CD1c-positive myeloid dendritic cell (primary cell): ENCODE results near the gene PMS1.
"Not testable (repeated sequence)": the region's sequence is repeated elsewhere in the genome, so short reads cannot be mapped to it uniquely, and the experiment has no call there.

Experiments
- DNase-seq: peaks from one replicate; pipeline ENCODE4 v3.0.0-alpha.2; 2016; ENCODE audit errors: extremely low spot score

PMS1 gene

GRCh38 chr2:189865826-189866225 is 81.6 kb downstream of the PMS1 start:
- no peak for DNase-seq

- DNase-seq: no peak
Observed at GRCh38 chr2:189866296-189866695, 82.0 kb downstream of the PMS1 start.

- no peak for DNase-seq
Observed at GRCh38 chr2:189868896-189869295, 84.6 kb downstream of the PMS1 start.

DNA sequence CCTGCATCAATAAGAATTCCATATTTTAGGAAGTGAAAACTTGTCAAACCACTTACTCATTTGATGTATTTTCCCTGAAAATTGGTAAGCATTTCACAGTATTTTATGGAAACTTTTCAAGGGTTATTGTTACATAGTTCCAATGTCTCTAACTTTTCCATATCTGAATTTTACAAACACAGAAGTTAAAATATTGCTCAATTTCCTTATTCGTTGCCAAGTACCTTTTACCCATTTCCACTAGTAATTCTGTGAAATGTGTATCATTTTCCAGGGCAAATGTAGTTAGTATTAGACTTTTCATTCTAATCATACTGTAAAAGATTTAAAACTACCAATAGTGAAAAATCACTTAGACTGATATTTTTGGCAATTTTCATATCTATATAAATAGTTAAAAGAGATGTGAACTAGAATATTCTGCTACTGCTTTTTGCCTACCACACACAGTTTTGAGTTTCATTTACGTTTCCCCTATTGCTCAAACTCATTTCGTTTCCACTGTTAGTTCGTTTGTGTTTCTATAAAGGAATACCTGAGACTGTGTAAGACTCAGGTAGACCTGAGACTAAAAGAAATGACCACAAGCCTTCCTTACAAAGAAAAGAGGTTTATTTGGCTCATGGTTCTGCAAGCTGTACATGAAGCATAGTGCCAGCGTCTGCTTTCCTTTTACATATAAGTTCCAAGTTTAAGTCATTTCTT is 86.3 kb downstream of the PMS1 start:
- DNase-seq: peak; percentile 33

- DNase-seq: no peak
Observed at GRCh38 chr2:189873696-189874095, 89.4 kb downstream of the PMS1 start.

DNA sequence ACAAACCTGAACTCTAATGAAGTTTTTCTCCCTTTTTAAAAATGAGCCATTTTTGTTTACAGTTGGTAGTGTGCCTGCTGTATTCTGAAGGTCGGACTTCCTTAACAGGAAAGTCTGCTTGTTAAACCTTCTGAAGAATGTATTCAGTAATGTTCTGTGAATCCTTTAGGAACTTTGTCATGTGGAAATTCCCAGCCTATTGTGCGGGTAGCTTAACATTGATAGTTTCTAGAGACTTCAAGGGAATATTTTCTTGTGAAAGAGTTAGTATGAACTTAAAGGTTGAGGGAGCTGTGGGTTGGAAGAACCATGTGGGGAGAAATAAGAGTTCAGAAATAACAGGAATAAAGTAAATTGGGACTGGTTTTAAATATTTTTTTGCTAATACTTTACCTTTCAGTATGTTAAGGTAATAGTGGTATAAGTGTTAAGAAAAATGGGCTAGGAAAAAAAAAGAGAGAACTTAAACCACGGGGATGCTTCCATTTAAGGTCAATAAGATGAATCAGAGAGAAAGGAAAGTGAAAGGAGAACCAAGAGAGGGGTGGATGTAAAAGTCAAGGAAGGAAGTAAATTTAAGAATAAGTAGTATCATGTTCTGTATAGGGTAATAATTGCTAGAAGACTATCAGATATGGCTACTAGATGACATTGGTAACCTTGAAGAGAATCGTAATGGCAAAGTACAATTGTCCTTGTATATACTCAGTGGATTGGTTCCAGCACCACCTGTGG is 90.5 kb downstream of the PMS1 start:
- peak; percentile 35 for DNase-seq

DNA sequence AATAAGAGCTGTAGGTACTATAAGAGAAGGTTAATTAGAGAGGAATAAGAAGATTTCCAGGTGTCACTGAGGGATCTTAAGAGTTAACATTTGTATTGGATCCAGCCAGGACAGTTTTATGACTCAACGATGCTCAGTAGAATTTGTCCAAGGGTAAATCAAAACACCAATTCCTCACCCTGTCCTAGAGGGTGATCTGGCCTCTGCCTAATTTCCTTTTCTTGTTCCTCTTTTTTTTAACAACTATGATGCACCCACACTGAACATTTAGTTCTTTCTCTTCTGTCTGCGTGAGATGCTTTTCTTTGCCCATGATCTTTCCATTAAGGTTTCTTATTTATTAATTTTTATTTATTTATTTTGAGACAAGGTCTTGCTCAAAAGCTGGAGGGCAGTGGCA is 92.0 kb downstream of the PMS1 start:
- DNase-seq: peak; percentile 53

DNA sequence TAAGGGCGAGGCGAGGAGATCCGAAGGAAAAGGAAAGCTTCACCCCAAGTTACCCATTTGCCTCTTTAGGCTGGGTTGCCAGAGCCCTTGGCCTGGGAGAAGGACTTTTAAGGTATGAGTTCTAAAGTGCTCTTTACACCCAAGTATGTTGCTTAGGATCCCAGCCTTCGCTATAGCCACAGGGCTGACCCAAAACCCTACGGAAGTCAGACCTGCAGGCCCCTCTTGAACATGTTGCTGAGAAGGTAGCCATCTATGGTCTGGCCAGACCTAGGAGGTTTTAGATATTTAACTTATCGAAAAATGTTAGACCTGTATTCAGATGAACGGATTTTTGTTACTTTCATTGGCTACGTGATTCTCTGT is 95.4 kb downstream of the PMS1 start:
- no peak for DNase-seq

DNA sequence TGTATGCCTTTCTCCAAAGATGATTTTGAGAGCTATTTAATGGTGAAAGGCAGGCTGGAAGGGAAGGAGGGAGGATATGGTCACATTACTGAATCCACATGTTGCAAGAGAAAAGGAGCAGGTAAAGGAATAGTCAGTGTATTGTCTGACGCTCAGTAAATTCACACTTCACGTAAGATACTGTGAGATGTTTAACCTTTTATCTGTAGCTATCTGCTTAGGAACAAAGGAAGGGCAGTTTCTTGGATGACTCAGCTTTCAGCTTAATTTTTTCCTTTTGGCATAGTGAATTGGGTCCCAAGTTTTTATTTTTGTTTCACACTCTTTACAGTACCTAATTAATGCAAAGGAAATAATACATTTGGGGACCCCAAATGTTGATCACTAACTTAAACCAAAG is 96.2 kb downstream of the PMS1 start:
- no peak for DNase-seq

DNA sequence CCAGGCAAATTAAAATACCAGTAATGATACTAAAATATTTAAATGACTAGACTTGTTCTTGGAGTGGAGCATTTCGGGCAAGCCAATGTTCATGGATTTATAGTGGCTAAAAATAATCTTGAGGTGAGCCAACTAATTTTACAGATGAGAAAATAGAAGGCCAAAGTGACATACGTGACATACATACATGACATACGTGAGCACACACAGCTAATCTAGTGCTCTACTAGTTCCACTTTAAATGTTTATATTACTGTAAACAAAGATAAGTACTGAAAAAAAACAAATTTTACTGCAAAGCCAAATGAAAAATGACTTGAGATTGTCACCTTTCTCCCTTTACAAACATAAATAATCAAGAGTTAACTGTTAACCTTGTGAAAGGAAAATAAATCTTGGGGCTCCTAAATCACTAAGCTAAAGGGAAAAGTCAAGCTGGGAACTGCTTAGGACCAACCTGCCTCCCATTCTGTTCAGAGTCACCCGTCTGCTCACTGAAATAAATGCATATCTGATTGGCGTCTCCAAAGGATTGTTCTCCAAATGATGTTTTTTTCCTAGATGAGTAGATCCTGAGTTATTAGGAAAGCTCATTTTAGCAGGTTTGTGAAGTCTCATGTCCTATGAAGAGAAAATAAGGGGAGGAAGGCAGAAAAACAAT is 96.7 kb downstream of the PMS1 start:
- no peak for DNase-seq

DNA sequence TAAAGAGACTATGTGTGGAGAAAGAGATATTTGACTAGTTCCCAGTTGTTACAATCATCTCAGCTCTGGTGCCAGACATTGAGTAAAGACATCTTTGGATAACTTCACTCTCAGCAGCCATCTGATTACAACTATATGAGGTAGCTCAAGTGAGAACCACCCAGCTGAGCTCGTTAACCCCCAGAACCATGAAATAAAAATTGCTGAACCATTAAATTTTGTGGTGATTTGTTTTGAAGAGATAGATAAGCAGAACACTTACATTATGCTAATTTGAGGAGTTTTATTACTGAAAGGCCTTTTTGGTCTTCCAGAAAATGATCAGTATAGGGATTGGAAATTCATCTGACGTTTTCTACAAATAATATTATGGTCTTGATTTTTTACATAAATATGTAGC is 101.1 kb downstream of the PMS1 start:
- DNase-seq: no peak

GRCh38 chr2:189892546-189893294 is 108.5 kb downstream of the PMS1 start:
- DNase-seq: not testable (repeated sequence)

DNA sequence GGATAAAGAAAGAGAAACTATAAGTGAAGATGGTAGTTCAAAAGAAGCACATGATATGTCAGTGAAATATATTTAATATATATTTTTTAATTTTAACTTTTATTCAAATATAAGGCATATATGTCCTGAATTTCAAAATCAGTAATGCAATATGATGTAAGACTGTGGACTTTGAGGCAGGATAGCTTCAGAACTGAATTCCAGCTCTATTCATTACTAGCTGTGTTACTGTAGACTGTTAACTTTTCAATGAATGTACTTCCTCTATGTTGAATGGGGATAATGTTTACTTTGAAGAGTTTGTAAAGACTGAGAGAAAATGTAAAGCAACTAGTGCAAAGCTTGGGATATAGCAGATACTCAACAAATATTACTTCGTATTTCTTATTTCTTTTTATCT is 112.6 kb downstream of the PMS1 start:
- DNase-seq: no peak

GRCh38 chr2:189899101-189899500 is 114.9 kb downstream of the PMS1 start:
- DNase-seq: no peak

DNA sequence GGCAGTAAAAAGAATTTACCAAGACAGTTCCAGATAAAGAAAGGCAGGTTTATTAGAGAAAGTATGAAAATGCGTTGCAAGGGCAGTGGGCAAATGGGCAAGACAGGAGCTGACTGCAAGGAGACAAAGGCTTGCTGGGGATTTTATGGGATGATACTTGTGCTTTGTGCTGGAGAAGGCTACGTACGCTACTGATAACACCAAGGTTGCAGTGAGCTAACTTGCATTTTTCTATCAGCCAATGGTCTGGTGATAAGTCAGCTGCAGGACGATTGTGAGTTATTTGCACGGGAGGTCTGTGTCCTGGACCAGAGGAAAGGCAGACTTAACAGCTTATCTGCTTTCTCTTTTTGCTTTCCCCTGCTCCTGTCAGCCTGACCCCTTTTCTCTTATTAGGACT is 116.5 kb downstream of the PMS1 start:
- DNase-seq: no peak

DNA sequence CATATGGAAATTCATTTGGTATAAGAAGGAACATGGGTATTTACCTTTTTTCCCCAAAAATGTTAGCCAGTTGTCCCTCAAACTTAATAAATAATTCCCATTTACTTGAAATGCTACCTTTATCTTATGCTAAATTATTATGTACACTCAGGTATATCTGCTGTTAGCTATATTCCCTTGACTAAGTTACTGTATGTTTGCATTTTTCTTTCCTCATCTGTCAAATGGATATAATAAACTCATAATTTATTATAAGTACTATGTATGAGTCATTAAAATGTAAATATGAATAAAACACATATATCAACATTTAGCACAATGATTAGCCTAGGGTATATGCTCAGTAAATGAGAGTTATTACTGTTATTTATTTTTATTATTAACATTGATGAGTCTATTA is 117.4 kb downstream of the PMS1 start:
- no peak for DNase-seq

GRCh38 chr2:189913821-189914220 is 129.6 kb downstream of the PMS1 start:
- DNase-seq: no peak

- DNase-seq: no peak
Observed at GRCh38 chr2:189916651-189917050, 132.4 kb downstream of the PMS1 start.
